ENCODE results near the gene OR2AG2.
"Not testable (repeated sequence)": the region's sequence is repeated elsewhere in the genome, so short reads cannot be mapped to it uniquely, and the experiment has no call there.

OR2AG2 gene

GRCh38 chr11:6771926-6772893 lies at the start of gene OR2AG2:
Gene OR2AG2, minus strand, starts transcription at chr11:6771976. Its CDS starts 3,019 bp downstream, at chr11:6768957.
- no peak for DNase-seq

- DNase-seq: no peak
Measured at GRCh38 chr11:6818967-6819366, 47.2 kb upstream of the OR2AG2 start.

GRCh38 chr11:6817694-6818093 lies 45.9 kb upstream of the OR2AG2 start:
- no peak for DNase-seq

GRCh38 chr11:6813656-6814055 lies 41.9 kb upstream of the OR2AG2 start:
- no peak for DNase-seq

DNA sequence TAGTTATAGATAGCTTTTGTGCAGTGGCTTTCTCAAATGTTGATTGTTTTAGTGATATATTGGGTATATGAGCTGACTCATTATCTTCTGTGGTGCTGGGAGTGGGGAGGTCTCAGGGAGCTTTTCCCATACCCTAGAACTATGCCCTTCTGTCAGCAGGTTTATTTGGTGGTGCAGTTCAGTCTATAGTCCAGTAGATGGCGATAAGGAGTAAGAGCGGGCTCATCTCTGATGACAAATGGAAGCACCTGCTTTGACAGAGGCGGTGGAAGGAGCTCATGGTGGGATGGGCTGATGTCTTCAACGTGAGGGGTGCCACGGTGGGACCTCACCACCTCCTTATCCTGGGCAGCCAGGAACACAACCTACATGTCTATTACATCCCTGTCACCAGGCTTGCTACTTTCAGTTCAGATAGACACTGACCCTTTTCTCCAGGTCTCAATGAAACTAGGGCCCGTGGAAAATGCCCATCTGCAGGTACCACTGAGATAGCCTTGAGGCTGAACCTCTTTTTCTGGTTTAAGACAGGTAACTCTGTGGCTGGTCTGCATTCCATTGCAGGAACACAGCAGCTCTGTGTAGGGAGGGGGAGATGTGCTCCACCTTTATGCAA lies 40.7 kb upstream of the OR2AG2 start:
- peak; percentile 42 for DNase-seq

- DNase-seq: not testable (repeated sequence)
Measured at GRCh38 chr11:6801075-6801474, 29.3 kb upstream of the OR2AG2 start.

- DNase-seq: no peak
Measured at GRCh38 chr11:6799402-6799801, 27.6 kb upstream of the OR2AG2 start, which contains the start of gene OR6A2. Gene OR6A2, minus strand, starts transcription at chr11:6799689. Its CDS starts 3,981 bp downstream, at chr11:6795708.

DNA sequence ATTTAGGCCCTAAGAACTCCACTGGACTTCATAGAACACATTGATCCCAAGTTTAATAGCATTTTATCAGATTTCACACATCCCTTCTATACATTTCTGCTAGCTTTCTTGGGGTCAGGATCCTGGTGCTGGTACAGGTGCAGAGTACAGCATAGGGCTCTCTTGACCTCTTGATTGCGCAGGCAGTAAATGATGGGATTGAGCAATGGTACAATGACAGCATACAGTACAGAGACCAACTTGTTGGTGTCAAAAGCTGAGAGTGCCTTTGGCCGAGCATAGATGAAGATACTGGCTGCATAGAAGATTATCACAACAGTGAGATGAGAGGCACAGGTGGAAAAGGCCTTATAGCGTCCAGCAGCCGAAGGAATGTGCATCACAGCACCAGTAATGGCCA lies 22.9 kb upstream of the OR2AG2 start:
- no peak for DNase-seq

DNA sequence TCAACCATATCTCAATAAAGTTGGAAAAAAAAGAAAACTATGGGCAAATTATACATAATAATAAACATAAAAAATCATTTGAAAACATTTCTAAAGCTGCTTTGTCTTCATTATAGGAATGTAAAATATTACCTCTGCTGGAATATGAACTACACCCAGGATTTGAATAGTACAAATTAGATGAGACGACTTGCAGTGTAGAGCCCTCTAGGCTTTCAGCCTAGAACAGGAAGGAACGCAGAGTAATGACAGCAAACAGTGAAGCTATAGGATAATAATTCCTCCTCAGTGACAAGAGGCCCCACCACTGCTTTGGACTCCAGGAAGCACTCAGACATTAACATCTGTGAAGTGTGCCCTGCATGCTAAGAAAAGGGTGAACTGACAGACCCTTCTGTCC lies 18.8 kb upstream of the OR2AG2 start:
- no peak for DNase-seq

- no peak for DNase-seq
Measured at GRCh38 chr11:6782720-6783119, 10.9 kb upstream of the OR2AG2 start, which contains the start of gene OR2AG1. Gene OR2AG1, plus strand, starts transcription at chr11:6783020. Its CDS starts 2,018 bp downstream, at chr11:6785038.

DNA sequence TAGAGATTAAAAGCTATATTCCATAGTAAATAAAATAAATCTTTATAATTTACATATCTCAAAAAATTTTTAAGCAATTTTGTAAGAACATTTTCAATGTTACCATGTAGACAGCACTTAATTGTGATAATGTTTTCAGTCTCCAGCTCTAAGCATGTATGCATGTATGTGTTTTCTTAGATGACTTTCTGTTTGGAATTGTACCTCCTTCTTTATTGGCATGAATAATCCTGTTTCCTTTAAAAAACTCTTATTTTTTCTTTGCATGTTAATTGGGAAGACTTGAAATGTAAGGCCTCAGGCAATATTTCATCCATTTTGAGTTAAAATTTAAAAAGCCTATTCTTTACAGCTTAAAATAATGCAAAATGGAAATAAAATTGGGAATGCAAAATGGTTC lies 9.1 kb upstream of the OR2AG2 start:
- DNase-seq: no peak

DNA sequence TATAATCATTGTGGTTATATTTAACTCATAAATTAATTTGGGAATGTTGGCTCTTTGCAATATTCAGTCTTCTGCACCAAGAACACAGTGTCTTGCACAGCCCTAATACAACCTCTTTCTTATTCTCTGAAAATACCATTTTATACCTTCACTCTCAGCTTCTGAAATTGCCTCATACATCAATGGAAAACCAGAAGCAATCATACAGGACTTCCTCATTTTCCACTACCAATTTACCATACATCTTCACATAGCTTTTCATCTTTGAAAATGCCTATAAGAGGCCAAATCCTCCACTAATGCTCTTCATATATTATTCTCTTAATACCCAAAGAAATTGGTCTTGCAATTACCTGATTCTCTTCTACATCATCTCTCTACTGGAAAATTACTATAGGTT lies 6.7 kb upstream of the OR2AG2 start:
- DNase-seq: no peak

- peak; percentile 21 for DNase-seq
Measured at GRCh38 chr11:6757373-6757967, 14.3 kb downstream of the OR2AG2 start.

GRCh38 chr11:6755953-6756347 lies 15.8 kb downstream of the OR2AG2 start:
- DNase-seq: no peak

DNA sequence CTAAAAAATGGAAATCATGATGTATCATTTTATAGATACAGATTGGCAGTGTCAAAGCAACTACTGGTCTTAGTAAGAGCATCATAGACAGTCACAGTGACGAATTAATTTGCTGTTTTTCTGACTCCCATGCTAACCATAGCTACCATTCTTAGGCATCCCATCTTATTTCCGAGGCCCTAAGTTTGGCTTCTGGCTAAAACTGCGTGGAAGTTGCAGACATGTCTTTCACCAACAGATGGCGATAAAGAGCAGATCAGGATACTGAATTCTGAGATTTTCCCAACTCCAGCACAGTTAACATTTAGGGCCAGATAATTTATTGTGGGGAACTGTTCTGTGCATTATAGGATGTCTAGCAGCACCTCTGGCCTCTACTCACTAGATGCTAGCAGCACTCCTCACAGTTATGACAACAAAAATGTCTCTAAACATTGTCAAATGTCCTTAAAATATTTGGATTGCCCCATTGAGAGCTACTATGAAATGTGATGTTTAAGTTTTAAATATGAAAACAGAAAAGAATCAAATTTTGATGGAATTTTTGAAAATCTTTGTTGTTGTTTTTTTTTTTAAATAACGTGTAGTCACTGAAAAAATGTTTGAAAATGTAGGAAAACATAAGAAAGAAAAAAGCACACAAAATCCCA lies 16.3 kb downstream of the OR2AG2 start:
- peak; percentile 5 for DNase-seq

DNA sequence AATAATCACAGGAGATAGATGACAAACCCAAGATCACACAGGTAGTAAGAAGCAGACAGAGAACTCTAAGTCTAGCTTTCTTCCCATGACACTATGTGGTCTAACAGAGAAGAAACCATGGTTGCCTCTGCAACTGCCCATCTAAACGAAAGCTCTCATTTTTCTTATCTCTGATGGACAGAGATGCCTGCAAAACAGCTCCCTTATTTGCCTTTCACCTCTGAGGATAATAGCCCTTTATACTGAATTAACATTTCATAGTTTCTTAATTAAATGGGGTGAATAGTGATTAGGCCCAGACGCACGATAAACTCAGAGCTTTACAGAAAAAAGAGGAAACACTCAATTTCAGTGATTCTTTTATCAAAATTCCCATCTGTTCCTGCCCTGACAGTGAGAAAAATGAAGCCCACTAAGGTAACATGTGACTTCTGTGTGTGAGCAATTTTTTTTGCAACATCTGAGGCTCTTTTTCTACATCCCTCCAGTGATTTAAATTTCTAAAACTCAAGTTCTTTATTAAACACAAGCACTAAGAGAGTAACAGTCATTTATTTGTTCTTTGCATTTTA lies 24.6 kb downstream of the OR2AG2 start:
- no peak for DNase-seq

- no peak for DNase-seq
Measured at GRCh38 chr11:6746626-6747025, 25.1 kb downstream of the OR2AG2 start.

DNA sequence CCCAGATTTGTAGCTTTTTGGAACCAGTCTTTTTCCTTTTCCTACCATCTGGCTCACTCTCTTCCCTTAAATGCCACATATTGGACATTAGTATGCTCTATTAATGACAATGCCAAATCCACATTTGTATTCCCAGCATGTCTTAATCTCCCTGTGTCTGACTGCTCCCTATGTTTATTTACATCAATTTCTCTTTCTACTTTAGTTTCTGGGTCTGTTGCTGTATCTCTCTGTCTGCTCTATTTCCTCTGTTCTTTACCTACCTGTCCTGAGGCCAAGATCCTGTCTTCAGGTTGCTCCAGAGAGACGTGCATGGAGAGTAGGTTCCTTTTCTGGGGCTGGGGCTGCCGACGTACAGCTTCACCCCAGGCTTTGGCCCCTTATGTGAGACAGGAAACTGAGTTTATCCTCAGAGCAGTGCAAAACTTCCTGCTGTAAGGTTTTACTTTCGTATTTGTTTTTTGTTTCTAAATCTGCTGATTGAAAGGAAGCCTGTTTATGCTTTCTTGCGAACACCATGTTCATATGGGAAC lies 25.6 kb downstream of the OR2AG2 start:
- DNase-seq: no peak

- DNase-seq: no peak
Measured at GRCh38 chr11:6745465-6746015, 26.2 kb downstream of the OR2AG2 start.

DNA sequence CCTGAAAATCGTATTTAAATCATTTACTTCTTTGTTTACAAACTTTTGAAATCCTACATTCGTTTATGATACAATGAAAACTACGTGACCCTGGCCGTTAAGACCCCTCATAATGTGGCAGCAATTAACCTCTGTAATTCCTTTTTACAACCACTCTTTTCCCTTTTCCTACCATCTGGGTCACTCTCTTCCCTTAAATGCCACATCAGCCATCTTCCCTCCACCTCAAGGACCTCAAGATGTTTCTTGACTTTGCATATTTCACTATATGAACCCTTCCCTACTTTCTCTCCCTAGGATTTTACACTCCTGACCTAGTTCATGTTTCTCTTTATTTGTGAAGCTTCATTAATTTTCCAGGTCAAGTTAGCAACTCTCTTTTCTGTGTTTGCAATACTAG lies 26.8 kb downstream of the OR2AG2 start:
- DNase-seq: no peak

- DNase-seq: no peak
Measured at GRCh38 chr11:6742260-6742659, 29.5 kb downstream of the OR2AG2 start.

DNA sequence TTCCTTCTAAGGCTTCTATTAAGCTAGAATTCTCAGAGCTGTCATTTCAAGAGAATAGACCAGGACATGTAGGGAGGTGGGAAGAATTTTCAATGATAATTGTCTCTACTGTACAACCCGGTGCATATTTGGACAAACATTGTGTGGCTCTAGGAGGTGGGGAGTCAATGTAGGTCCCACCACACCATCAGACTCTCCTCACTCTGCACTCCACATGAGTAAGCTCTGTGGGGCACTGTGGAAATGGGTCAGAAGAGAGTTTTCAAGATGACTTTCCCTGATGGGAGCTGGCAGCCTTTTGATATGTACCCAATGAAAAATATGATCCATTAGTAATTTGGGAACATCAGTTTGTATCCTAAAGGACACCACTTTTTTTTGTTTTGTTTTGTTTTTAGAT lies 33.2 kb downstream of the OR2AG2 start:
- no peak for DNase-seq

Measured in NCI-H2227 treated with DMSO at 0.1 percent for 48 hours (cell line).